Stimulated activated CD8-positive, alpha-beta memory T cell treated with anti-CD3 and anti-CD28 coated beads, Interleukin-15, amount 100 ng/mL, for 1 hour (primary cell): ENCODE data around the gene MAP4K4.

ENCODE experiments used
- DNase-seq: peaks from one replicate; pipeline ENCODE4 v3.0.0-alpha.2; 2020; ENCODE audit warnings: low read depth

Gene MAP4K4

DNA sequence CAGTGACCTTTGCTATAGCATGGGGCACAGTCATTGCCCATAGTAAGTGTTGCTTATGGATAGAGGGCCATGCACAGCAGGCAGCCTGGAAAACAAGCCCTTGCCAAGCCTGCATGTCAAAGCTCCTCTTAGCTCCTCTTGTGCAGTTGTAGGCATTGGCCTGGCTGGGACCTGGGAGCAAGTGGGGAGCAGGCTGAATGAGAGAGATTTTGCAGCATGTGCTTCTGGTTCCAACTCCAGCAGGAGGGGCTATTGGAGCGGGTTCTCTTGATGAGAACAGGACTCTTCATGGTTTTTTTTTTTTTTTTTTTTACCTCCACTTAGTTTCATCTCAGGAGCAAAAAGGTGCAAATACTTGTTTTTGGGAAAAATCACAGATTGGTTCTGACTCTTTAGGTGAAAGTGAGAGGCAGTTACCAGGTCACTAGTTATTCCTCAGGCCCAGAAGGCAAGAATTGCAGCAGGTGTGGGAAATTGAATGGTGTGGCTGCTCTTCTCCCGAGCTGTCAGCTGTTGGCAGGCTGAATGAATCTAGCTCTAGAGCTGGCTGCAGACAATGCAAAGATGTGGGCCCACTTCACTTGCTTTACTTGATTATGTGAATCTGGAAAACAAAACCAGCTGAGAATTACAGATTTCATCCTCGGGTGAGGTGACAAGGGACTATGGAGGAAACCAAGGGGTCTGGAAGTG lies 95.9 kb downstream of the MAP4K4 start:
- no peak for DNase-seq

DNA sequence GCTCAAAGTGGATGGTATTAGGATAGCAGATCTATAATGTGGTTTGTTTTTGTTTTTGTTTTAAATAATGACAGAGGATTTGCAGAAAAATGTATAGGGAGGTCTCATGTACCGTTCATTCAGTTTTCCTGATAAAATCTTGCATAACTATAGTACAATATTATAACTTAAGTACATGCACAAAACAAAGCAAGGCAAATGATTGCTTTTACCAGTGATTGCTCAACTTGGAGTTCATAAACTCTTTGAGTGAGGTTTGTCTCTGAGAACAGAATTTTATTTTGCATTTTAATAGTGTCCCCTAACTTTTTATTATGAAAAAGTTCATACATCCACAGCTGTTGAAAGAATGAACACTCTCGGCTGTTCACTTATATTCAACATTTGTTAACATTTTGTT lies 96.6 kb downstream of the MAP4K4 start:
- no peak for DNase-seq

DNA sequence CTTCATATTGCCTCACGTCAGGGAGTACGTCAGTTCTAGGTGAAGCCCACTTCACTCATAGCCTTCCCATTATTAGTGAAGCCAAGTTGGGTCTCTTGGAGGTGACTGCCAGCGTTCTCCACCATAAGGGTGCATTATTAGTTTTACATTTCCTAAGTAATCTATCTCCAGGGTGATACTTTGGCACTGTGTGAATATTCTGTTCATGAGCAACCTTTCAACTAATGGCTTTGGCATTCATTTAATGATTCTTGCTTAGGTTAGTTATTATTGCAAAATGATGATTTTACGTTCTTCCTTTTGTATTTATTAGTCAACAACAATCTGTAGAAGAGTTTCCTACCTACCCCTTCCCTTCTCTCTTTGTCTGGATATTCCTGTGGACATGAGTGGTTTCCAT lies 97.5 kb downstream of the MAP4K4 start:
- DNase-seq = no peak

DNA sequence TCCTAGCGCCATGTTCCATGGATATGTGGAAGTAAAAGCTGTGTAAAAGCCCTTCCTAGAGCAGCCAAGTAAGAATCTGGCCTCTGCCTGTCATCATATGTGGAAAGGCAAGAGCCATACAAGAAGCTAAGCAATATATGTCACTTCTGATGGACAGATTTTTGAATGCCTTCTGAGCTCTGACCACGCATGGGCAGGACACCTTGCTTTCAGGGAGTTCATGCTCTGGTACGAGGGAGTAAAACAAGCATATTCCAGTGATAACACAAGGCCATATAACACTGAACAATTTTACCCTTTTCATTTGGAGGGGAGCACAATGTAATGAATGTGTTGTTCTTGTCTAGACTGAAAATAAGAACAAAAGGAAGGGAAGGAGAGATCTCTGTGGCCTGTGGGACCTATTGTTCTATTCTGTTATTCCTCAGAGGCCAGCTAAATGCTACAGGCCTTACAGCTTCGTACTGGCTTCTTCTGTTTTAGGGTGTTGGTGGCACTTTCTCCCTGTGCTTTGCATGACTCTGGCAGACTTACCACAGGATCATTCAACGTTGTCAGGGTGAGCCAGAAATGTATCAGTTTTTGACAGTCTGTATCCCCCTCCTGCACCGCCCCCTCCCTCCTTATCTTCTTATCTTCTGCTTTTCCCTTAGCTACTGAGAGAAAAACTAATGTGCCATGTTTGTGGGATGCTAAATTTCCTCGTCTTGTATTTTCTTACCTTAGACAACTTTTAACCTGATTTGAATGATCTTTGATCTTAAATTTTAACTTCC lies 99.5 kb downstream of the MAP4K4 start:
- no peak for DNase-seq

DNA sequence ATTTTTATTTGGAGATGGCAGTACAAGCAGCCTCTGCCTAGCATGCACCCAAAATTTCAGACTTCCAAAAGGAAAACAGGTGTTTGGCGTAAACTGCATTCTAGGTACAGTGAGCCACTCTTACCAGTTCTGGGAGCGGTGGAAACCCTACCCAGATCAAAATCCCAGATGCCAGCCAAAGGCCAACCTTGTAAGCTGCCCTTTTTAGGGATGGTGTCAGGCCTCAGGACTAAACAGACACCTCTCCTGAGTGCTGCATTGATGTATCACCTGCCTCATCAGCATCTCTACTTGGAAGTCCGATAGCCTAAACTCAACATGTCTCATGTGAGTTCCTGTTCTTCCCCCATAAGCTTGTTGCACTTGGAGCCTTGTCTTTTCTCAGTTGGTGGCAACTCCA lies 104.0 kb downstream of the MAP4K4 start:
- no peak for DNase-seq

DNA sequence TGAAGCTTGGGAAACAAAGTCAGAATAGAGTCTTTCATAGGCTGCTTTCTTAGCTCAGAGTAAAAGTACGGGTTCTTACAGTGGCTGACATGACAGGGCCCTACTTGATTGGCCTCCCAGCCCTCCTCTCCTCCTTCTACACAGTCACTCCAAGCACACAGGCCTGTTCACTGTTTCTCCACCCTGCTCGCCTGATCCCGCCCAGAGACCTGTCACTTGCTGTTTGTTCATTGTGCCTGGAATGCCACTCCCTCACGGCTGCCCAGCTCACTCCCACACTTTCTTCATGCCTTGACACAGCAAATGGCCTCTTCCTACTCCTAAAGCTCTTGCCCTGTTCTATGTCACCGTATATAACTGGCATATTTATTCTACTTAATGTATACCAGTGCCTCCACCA lies 104.8 kb downstream of the MAP4K4 start:
- DNase-seq = no peak

DNA sequence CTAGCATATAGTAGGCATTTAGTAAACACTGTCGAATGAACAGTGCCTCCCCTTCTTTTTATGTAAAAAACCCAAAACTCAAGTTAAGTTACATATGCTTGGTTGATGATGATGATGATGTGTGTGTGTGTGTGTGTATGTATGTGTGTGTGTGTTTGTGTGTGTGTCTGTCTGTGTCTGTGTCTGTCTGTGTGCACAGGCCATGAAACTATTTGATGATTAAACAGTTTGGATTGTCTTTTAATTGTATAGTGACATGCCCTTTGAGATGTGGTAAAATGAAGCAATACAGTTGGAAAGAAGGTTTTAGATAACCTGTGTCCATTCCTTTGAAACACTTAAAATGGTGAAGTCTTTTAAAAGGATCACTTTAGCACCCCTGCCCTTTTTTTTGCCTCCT lies 105.6 kb downstream of the MAP4K4 start:
- no peak for DNase-seq

DNA sequence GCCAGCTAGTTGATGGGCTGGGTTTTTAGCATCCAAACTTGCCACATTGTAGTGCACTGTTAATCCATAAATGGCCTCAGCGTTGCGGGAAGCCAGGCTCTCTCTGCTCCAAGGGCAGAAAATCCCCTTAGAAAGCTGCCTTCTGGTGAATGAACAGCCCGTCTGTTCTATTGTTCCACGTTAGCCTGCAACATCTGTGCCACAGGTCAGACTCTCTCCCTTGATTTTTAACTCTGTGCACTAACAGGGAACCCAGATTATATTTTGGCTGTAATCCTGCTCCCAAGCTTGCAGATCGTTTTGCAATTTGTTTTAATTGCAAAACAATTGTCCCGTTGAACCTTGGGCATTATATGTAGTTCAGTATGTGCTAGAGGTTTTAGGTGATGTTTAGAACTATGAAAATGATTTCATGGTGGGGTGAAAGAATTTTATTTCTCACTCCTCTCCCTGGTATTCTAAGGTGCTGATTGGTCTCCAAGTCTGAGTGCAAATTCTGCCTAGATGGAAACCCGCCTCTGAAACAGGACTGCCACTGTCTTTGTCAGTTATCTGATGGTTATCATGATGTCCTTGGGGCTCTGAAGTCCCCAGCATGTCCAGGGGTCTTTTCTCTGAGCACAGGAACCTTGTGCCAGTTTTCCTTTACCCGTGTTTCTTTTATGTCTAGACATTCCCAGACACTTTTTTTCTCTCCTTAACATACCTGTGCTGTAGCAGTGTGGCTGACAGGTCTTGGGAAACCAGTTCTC lies 106.6 kb downstream of the MAP4K4 start:
- DNase-seq = no peak

DNA sequence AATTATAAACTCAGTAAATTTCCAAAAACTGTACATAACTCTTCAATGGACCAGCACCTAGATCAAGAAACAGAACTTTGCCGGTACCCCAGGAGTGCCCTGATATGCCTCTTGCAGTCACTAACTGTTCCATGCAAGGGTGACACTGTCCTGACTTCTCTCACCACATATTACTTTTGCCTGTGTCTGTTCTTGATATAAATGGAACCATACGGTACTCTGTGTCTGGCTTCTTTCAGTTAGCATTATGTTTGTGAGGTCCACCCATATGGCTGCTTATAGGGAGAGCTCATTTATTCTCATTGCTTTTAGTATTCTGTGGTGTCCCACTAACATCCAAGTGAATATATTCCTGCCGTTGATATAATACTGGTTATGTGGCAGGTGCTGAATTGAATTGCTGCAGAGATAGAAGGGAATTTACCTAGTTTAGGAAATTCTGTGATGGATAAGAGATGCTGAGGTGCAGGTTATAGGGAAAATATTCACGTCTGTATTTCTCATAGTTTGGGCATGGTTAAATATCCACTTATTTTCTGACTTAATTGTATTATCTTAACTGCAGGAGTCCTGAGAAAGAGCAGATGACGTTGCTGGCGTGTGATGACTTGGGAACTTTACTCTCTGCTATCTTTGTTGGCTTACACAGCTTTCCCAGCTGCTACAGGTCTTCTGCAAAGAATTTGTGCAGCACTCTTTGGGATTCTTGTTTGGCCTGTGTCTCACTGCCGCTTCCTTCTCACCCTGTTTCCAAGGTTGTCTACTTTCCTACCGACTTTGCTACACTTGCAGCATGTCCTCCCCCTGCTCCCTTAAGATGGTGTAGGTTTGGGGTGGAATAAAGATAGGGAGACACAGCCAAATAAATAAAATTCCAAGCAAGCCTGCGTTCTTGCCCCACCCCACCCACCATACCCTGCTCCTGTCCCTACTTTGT lies 107.9 kb downstream of the MAP4K4 start:
- no peak for DNase-seq

DNA sequence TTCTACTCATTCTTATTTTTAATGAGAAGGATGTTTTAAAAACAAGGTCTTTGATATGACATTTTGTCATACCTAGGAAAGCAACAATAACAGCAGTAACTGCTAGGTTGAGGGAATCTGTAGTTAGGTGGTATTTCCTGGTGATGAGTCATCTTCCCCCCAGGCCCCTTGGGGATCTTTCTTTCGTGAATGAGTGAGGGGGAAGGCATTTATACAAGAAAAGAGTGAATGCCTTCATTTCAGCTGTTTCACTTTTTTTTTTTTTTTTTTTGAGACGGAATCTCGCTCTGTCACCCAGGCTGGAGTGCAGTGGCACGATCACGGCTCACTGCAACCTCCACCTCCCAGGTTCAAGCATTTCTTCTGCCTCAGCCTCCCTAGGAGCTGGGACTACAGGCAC lies 108.6 kb downstream of the MAP4K4 start:
- no peak for DNase-seq

DNA sequence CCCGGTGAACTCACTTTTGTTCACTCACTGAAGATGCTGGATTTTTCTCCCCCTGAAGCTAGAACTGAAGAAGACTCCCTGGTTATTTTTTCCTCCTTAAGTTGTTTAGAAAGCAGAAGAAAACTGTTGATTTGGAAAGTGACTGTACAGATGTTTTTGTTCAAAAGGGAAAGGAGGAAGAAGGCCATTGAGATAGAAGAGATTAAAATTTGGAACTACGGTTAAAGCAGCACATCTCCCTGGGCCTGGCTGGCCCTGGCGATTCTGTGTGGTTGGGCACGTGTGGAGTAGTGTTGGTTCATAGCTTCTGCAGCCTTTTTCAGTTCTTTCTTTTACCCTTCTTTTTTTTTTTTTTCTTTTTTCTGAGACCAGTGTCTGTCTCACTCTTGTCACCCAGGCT lies 109.2 kb downstream of the MAP4K4 start:
- no peak for DNase-seq

DNA sequence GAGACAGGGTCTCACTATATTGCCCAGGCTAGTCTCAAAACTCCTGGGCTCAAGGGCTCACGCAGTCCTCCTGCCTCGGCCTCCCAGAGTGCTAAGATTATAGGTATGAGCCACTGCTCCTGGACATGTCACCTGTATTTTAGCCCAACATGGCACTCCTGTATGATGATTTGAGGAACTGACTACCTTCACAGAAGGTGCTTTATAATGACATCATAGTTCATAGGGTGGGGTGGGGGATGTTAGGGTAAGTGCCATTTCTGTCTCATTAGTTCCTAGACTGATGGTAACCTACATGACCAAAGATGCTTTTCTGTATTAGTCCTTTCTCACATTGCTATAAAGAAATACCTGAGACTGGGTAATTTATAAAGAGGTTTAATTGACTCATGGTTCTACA lies 109.7 kb downstream of the MAP4K4 start:
- no peak for DNase-seq

DNA sequence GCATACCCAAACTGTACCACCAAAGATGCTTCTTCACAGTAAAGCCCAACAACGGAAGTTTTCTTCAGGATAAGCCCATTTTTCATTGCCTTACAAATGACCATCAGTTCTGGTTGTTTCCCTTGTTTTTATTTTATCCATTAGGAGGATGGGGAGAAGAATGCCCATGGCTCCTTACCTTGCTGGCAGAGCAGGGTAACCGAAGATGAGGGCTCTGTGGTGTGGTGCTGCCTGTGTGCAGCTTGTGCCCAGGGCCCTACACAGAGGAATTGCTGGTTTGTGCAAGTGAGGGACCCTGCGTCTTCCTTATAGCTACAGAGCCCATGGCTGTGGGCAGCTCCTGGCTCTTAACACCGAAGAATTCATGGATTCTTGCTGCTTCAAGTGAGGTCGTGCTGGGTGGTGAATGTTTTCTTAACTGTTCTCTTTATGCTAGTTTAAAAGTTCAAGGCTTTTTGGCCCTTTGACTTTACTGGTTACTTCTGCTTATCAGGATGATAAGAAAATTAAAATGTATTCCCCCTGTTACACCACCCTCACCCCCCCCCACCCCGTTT lies 110.6 kb downstream of the MAP4K4 start:
- no peak for DNase-seq

DNA sequence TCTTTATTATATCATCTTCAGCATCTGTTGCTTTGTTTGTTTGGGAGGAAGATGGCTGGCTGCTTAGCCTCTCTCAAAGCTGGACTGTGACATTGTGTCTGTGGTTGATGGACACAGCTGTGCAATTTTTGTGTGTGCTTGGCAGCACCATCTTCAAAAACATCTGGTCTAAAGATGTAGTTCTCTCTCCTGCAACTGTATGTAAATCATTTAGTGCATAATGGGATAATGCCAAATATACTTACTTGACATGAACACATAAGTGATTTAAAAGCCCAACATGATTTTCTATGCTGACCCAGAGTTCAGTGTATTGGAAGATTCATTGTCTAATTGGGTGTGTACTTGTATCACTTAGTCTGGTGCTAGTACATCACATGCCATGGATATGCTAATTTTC lies 112.2 kb downstream of the MAP4K4 start:
- no peak for DNase-seq

DNA sequence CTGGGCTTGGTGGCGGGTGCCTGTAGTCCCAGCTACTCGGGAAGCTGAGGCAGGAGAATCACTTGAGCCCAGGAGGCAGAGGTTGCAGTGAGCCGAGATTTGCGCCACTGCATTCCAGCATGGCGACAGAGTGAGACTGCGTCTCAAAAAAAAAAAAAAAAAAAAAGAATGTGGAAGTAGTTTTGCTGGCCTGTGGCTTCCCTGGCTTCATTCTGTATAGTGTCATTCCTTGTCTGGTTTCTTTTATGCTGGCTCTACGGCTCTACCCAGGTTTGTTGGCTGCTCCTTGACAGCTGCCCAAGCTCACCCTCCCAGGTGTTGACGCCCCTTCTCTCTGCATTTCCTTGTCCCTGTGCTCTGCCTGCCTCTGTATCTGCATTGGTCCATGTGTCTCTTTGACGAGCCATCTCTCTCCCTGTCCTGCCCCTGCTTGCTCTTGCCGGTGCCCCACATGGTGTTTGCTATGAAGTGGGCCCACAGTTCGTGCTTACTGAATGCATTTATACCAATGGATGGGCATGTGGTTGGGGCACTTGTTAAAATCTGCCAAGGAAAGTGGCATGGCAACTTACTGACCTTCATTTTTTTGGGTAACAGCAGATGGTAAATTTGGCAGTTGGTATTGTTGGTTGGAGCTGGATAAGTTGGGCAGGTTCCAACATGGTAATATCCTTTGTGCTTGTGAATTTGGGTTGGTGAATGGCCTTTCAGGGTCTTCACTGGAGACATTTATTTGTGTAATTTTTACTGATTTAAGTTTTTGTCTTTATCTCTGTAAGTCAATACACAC lies 113.9 kb downstream of the MAP4K4 start:
- DNase-seq = no peak

DNA sequence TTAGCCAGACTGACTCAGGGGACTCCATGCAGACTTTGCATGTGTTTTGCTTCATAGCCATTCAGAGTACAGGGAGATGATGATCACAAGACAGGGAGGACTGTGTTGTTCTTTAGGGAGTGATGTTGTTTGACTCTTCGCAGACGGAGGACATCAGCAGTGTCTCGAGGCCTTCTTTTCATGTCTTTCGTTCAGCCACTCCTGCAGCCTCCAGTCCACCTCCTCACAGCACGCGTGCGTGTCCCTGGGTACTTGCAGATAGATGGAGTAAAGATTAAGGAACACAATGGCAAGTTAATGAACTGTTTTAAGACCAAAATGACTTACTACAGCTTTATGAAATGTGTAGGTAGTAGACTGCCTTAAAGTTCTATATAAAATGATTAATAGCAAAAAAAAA lies 114.7 kb downstream of the MAP4K4 start:
- DNase-seq = no peak

DNA sequence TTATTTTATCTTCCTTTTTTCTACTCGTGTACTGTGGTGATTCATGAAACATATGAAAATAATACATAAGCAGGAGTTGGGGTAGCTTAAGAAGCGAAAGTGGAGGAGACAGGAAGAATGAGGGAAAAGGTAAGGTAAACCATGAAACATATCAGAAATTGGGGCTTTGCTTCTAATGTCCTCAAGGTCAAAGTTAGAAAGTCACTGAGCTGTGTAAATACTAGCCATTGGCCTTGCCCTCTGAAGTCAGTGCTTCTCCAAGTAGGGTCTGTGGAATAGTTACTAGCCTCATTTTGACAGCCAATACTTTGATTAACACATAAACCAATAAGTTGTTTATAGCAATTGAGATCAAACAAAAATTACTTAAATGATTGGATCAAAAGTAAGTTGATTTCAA lies 117.2 kb downstream of the MAP4K4 start:
- DNase-seq = no peak

DNA sequence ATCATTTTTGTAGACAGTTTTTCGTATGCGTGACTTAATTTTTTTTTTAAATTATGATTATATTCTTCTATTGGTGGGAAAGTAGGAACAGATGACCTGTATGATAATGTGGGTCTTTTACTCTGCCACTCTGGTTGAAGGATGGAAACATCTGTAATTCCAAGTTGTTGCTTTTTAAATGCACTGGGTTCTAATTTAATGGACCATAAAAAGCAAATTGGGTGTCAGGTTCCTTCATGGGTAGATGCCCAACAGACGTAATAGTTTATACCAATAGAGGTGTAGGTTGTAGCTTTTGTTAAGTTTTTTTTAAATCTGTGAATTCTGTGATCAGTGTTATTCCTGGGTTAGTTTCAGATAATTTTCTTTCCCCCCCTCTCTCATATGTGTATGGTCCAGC lies 117.6 kb downstream of the MAP4K4 start:
- no peak for DNase-seq

DNA sequence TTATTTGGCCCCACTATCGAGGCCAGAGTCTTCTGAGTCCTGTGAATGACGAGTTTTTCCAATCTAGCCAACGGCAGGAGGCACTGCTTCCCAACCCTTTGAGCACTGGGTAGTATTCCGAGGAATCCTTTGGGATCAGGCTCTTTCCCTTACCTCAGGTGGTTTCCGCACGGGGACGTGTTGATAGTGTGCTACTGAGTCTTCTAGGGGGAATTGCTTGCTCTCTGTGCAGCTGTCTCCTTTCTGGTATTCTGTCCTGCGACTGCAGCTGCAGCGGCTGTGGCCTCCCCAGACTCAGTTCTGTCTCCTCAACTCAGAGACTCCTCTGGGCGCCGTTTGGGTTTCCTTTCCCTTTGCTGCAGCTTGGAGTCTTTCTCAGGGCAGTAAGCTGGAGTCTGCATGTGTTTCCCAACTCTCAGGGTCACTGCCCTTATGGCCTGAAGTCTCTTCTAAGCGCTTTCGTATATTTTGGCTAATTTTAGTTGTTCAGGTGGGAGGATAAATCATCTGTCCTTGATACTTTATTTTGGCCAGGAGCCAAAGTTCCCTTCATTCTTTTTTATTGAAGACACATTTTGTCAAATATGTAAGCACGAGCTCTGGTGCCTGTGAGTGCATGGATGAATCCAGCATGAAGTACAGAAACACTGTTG lies 118.4 kb downstream of the MAP4K4 start:
- no peak for DNase-seq

DNA sequence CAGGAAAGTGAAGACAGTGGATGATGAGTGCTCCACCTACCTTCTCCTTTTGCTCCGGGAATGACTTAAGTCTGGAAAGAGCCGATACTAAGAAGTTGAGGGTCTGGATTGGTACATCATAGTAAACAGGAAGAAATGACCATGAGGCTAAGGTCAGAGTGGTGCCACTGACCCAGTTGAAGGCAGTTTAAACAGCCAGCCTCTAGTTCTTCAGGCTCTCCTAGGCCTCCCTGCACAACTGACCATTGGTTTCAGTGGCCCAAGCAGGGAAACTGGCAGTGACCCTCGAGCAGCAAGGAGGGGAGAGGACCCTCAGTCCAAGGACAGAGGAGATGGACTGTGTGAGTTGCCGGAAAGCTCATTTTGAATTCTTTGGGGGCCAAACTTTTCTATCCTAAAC lies 119.1 kb downstream of the MAP4K4 start:
- no peak for DNase-seq
